ENCODE data around the gene MIGA2.

- TF ChIP-seq, protein P1, sequence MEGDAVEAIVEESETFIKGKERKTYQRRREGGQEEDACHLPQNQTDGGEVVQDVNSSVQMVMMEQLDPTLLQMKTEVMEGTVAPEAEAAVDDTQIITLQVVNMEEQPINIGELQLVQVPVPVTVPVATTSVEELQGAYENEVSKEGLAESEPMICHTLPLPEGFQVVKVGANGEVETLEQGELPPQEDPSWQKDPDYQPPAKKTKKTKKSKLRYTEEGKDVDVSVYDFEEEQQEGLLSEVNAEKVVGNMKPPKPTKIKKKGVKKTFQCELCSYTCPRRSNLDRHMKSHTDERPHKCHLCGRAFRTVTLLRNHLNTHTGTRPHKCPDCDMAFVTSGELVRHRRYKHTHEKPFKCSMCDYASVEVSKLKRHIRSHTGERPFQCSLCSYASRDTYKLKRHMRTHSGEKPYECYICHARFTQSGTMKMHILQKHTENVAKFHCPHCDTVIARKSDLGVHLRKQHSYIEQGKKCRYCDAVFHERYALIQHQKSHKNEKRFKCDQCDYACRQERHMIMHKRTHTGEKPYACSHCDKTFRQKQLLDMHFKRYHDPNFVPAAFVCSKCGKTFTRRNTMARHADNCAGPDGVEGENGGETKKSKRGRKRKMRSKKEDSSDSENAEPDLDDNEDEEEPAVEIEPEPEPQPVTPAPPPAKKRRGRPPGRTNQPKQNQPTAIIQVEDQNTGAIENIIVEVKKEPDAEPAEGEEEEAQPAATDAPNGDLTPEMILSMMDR (tag by site-specific recombination; IDR thresholded peaks at IDR 0.05): no peak
- TF ChIP-seq, protein P2, sequence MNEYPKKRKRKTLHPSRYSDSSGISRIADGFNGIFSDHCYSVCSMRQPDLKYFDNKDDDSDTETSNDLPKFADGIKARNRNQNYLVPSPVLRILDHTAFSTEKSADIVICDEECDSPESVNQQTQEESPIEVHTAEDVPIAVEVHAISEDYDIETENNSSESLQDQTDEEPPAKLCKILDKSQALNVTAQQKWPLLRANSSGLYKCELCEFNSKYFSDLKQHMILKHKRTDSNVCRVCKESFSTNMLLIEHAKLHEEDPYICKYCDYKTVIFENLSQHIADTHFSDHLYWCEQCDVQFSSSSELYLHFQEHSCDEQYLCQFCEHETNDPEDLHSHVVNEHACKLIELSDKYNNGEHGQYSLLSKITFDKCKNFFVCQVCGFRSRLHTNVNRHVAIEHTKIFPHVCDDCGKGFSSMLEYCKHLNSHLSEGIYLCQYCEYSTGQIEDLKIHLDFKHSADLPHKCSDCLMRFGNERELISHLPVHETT (tag by site-specific recombination; IDR thresholded peaks at IDR 0.05): no peak
- TF ChIP-seq ZSCAN30 (tag by site-specific recombination; IDR thresholded peaks at IDR 0.05): no peak
- no peak for TF ChIP-seq ZNF391 (tag by site-specific recombination; IDR thresholded peaks at IDR 0.05; ENCODE audit: borderline replicate concordance, low read depth)
- TF ChIP-seq ZNF274 (IDR thresholded peaks at IDR 0.05; ENCODE audit: low read length): no peak
- no peak for TF ChIP-seq ZNF274 (tag by site-specific recombination; IDR thresholded peaks at IDR 0.05; ENCODE audit: borderline replicate concordance)
- no peak for TF ChIP-seq ZFP37 (tag by site-specific recombination; IDR thresholded peaks at IDR 0.05)
- TF ChIP-seq ZNF530 (tag by site-specific recombination; IDR thresholded peaks at IDR 0.05; ENCODE audit: low read depth): no peak
- no peak for TF ChIP-seq KLF1 (tag by site-specific recombination; IDR thresholded peaks at IDR 0.05)
- no peak for TF ChIP-seq ZNF350 (tag by site-specific recombination; IDR thresholded peaks at IDR 0.05)
- TF ChIP-seq GLI4 (tag by site-specific recombination; IDR thresholded peaks at IDR 0.05): no peak
- no peak for TF ChIP-seq REST (tag by site-specific recombination; IDR thresholded peaks at IDR 0.05)
- no peak for TF ChIP-seq ZNF626 (tag by site-specific recombination; IDR thresholded peaks at IDR 0.05)
- TF ChIP-seq MZF1 (tag by site-specific recombination; IDR thresholded peaks at IDR 0.05; ENCODE audit: borderline replicate concordance): no peak
- TF ChIP-seq, protein P3, sequence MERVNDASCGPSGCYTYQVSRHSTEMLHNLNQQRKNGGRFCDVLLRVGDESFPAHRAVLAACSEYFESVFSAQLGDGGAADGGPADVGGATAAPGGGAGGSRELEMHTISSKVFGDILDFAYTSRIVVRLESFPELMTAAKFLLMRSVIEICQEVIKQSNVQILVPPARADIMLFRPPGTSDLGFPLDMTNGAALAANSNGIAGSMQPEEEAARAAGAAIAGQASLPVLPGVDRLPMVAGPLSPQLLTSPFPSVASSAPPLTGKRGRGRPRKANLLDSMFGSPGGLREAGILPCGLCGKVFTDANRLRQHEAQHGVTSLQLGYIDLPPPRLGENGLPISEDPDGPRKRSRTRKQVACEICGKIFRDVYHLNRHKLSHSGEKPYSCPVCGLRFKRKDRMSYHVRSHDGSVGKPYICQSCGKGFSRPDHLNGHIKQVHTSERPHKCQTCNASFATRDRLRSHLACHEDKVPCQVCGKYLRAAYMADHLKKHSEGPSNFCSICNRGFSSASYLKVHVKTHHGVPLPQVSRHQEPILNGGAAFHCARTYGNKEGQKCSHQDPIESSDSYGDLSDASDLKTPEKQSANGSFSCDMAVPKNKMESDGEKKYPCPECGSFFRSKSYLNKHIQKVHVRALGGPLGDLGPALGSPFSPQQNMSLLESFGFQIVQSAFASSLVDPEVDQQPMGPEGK (tag by site-specific recombination; IDR thresholded peaks at IDR 0.05): no peak
Observed at GRCh38 chr9:129084087-129084486, 47.7 kb downstream of the MIGA2 start.
